ENCODE data around the gene TTC7B. TPM values are rescaled to one million over a fixed set of nuclear protein-coding genes. Genes with fewer than 3 reads are reported as not detected.

Gene TTC7B
- total and polyA plus RNA-seq, 9 of the 15 experiments (the other 6 are each of a cell fraction or from before 2014, with no cell fraction given), result 2.2 to 77.2 (median 36.7) TPM

GRCh38 chr14:90483117-90483516 lies 333.1 kb downstream of the TTC7B start:
- Histone ChIP-seq H3K79me2 (ENCODE audit: control insufficient read depth, insufficient read depth, low read length) (no peaks in the 10 kb centered on the region), H3K9me3 (replicated peaks; ENCODE audit: control insufficient read depth, insufficient read depth, low read depth, low read length) (no peaks in the 10 kb centered on the region), H3K9me1 (ENCODE audit: control insufficient read depth, insufficient read depth, low read length) (no peaks in the 10 kb centered on the region), H3K9ac (ENCODE audit: insufficient read depth in 1 of 2, low read depth in 2 of 2, low read length in 2 of 2) (no peak overlapping the region), H3K36me3 (ENCODE audit: control insufficient read depth, insufficient read depth, low read length) (no peaks in the 10 kb centered on the region), H3K4me2 (ENCODE audit: insufficient read depth, low read length) (no peak overlapping the region), H3K27me3 (ENCODE audit: control insufficient read depth in 2 of 2, insufficient read depth in 2 of 2, low read length in 2 of 2) (peaks cover 0 to 21% of the 10 kb centered on the region in 2 experiments; a peak in 3 of 5 replicates), H3K4me1 (replicated peaks in 1 of 2; ENCODE audit: control insufficient read depth in 2 of 2, insufficient read depth in 2 of 2, low read length in 2 of 2) (peaks cover 0 to 4% of the 10 kb centered on the region in 2 experiments; a peak in 1 of 5 replicates), H2AFZ (ENCODE audit: low read depth, low read length) (no peak overlapping the region), H3K27ac (ENCODE audit: extremely low read depth, low read depth, low read length) (no peak overlapping the region), H4K20me1 (replicated peaks; ENCODE audit: control insufficient read depth, insufficient read depth, low read length) (no peaks in the 10 kb centered on the region), H3K4me3 (no peak overlapping the region)
- intact Hi-C loops (cut with micrococcal nuclease) (no loop called here), in situ Hi-C loops (cut with MboI) (no loop called here)
- ChIA-PET CTCF (ENCODE audit: low intra/inter-chr PET ratio) (no interaction called here), POLR2A (no interaction called here)
- no TSS peak for BruUV-seq (replicated peaks)
- no peak for FAIRE-seq
- no peak for ATAC-seq
- no peak for DNase-seq (ENCODE audit: extremely low read depth in 1 of 4, low spot score in 3 of 4)
- 0% methylated on average over 2 of the region's 2 CpGs for WGBS (ENCODE audit: insufficient coverage, low coverage, missing lambda C conversion rate)
- no peak for TF ChIP-seq TCF7 (IDR thresholded peaks at IDR 0.05; ENCODE audit: borderline replicate concordance)
- no peak for TF ChIP-seq HDAC6 (IDR thresholded peaks at IDR 0.05; ENCODE audit: low read depth, low read length)
- no peak for TF ChIP-seq EP400 (IDR thresholded peaks at IDR 0.05)
- TF ChIP-seq ADNP (tag; IDR thresholded peaks at IDR 0.05), result no peak
- no peak for TF ChIP-seq ZEB2 (IDR thresholded peaks at IDR 0.05)
- TF ChIP-seq PTRF (tag; IDR thresholded peaks at IDR 0.05), result no peak
- TF ChIP-seq RERE (CRISPR knock-in tag; IDR thresholded peaks at IDR 0.05; ENCODE audit: borderline replicate concordance), result no peak
- TF ChIP-seq FOS (IDR thresholded peaks at IDR 0.05; ENCODE audit: extremely low read depth, insufficient read length), result no peak
- TF ChIP-seq MED1 (CRISPR knock-in tag; IDR thresholded peaks at IDR 0.05; ENCODE audit: borderline replicate concordance), result no peak
- no peak for TF ChIP-seq MLX (CRISPR knock-in tag; conservative IDR thresholded peaks at IDR 0.05)
- no peak for TF ChIP-seq RBM15 (IDR thresholded peaks at IDR 0.05; ENCODE audit: insufficient read depth, low read length)
- no peak for TF ChIP-seq ZKSCAN1 (IDR thresholded peaks at IDR 0.05; ENCODE audit: low read depth, low read length)
- TF ChIP-seq ZNF79 (CRISPR knock-in tag; IDR thresholded peaks at IDR 0.05; ENCODE audit: low read depth), result no peak
- no peak for TF ChIP-seq FOXA1 (IDR thresholded peaks at IDR 0.05; ENCODE audit: borderline replicate concordance)
- TF ChIP-seq RBM25 (IDR thresholded peaks at IDR 0.05; ENCODE audit: low read depth, low read length, severe bottlenecking), result no peak
- TF ChIP-seq ELF4 (CRISPR knock-in tag; IDR thresholded peaks at IDR 0.05), result no peak
- TF ChIP-seq THRA (IDR thresholded peaks at IDR 0.05), result no peak

Data from K562 (cell line).